HG02938 (cell line): Measurements from ENCODE around the gene CYB5R4.
"Not testable (repeated sequence)": the region's sequence is repeated elsewhere in the genome, so short reads cannot be mapped to it uniquely, and the experiment has no call there.

ENCODE experiments used
- ATAC-seq: cut with Tn5 transposase; IDR thresholded peaks from one replicate; pipeline ENCODE4 v1.9.1; 2021; ENCODE audit warnings: mild to moderate bottlenecking, moderate library complexity; ENCODE audit not compliant: unreplicated experiment

Gene CYB5R4

DNA sequence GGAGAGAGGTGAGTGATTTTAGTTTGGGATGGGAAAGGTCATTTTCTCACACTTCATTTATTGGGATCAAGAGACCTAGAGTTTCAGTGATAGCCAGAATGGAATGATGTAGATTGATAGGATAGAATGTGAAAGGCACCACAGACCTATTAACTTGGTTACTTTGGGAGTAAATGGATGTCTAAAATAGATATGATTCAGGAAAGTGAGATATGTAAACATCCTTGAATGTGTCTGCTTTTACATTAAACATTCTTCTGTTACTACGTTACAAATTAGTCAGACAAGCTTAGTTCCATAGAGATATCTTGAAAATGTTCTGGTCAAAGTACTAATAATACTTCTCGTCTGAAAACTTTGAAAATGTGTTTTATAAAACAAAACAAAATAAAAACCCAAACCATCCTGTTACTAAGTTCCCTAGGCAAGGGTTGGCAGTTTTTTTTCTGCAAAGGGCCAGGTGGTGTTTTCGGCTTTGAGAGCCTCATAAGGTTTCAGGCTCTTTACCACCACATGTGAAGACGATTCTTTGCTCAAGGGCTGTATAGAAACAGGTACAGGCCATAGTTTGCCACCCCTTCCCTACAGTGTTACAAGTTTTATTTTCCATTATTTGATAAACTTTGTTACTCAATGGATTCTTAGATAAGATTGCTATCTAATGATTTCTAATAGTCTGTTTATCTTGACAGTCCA lies 3.4 kb downstream of the CYB5R4 start:
- no peak for ATAC-seq

DNA sequence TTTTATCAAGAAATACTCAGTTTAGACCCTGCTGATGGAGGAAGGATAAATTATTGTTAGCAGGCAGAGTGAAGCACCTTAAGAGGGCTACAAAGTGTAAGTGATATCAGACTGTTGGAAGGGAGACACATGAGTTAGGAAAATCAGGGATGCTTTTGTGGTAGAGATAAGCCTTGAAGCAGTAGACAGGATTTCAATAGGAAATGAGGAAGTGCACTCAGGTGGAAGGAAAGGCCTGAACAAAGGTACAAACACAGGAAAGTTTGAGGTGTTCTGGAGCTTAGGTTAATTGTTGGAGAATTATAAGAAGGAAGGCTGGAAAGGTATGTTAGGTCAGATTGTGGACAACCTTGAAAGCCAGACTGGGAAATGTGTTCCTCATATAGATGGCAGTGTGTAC lies 7.6 kb downstream of the CYB5R4 start:
- no peak for ATAC-seq

GRCh38 chr6:83867527-83868161 lies 8.2 kb downstream of the CYB5R4 start:
- no peak for ATAC-seq

GRCh38 chr6:83868639-83869038 lies 9.2 kb downstream of the CYB5R4 start:
- no peak for ATAC-seq

DNA sequence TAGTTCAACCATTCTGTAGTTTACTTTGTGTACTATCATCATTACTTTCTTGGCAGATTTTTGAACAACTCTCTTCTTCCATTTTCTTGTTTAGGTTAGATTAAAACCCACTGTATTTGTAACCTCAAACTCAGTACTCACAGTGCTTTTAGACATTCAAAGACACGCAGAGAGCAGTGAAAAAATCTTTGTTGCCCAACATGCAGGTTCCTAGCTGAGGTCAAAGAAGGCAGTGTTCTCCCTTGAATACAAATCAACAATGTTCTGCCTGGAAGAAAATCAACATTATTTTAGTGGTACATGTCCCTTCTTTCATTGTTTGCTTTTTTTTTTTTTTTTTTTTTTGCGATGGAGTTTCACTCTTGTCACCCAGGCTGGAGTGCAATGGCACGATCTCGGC lies 11.2 kb downstream of the CYB5R4 start:
- no peak for ATAC-seq

DNA sequence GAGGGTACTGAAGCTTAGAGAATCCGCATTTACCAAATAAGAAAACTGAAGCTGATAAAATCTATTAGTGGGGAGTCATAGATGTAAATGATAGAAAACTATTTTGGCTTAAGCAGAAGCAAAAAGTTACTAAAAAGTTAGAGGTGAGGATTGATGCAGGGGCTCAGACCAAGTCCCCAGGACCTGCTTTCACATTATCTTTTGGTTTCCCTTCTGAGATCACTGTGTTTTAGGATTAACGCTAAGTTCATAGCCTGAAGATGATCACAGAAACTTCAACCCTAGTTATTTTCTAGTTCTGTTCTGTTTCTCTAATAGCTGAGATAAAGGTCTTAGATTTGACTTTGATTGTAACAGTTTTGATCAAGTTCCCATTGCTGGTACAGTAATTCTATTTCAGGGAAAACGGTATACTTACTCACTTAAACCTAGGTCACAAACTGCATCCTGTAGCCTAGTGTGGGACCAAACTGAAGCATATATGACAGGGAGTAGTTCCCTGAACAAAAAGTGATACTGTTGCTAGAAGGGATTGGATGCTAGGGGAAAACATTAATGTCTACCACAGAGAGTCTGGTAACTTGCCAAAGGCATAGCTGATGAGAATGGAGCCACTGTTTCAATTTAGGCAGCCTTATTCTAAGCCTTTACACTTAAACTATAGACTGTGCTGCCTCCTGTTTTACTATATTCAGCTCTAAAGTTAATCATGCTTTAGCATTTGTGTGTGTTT lies 13.1 kb downstream of the CYB5R4 start:
- ATAC-seq: no peak

DNA sequence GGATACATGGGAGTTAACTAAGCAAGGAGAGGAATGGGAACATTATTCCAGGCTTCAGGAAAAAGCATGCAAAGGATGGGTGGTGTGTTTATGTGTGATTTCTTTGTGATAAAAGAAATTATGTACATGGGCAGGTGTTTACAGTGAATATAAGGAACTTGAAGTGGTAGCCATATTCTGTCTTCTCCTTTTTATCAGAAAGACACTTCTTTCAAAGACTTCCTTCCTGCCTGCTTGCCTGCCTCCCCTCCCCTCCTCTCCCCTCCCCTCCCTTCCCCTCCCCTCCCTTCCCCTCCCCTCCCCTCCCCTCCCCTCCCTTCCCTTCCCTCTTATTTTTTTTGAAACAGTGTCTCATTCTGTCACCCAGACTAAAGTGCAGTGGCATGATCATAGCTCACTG lies 14.4 kb downstream of the CYB5R4 start:
- no peak for ATAC-seq

- no peak for ATAC-seq
Observed at GRCh38 chr6:83875843-83876242, 16.4 kb downstream of the CYB5R4 start.

DNA sequence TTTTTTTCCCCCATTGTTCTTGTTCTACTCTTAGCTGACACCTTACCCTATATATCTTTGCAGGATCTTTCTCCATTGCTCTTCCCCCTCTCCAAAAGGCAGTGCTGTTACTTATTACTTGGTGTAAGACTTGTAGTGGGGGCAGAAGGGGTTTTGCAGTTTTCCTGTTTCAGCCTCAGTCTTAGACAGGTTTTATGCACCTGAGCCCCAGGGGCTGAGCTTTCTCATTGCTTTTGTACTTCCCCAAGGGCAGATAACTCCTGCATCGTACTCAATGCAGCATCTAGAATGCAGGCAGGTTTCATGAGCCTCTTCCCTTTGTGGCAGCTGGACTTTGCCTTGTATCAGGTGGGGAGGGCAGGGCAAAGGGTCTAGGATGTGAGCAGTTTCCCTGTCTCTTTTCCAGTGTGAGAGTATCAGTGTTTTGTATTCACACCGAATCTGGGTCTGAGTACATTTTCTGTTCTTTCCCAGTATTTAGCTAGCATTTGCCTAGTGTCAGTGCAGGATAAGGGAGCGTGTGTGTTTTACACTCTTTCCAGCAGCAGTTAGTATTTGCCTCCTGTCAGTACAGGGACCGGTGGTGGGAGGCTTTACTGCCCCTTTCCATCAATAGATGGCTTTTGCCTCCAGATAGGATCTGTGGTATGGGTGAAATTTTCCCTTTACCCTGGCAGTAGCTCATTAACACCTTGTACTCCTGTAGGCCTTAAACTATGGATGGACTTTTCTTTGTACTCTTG lies 19.6 kb downstream of the CYB5R4 start:
- ATAC-seq: no peak

GRCh38 chr6:83879746-83880145 lies 20.3 kb downstream of the CYB5R4 start:
- ATAC-seq: no peak

DNA sequence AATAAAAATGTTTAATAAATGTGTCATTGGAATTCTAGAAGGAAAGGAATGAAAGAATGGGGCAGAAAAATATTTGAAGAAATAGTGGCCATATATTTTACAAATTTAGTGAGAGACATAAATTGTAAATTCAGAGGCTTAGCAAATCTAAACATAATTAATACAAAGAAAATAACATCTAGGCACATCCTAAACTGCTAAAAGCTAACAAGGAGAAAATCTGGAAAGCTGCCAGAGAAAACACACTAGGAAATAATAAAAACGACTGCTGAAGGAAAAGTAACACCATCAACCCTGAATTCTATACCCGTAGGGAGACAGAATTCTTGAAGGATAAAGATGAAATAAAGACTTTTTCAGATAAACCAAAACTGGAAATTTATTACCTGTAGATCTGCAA lies 23.8 kb downstream of the CYB5R4 start:
- ATAC-seq: no peak

- peak; percentile 92 for ATAC-seq
Observed at GRCh38 chr6:83884523-83884922, 25.0 kb downstream of the CYB5R4 start.

DNA sequence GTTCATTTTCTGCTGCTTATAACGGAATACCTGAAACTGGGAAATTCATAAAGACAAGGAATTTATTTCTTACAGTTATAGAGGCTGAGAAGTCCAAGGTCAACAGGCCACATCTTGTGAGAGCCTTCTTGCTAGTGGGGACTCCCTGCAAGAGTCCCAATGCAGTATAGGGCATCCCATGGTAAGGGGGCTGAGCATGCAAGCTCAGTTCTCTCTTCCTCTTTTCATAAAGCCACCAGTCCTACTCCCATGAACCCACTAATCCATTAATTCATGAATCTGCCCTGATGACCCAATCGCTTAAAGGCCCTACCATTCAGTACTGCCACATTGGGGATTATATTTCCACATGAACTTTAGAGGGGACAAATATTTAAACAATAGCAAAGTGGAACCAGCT lies 26.5 kb downstream of the CYB5R4 start:
- ATAC-seq: no peak

DNA sequence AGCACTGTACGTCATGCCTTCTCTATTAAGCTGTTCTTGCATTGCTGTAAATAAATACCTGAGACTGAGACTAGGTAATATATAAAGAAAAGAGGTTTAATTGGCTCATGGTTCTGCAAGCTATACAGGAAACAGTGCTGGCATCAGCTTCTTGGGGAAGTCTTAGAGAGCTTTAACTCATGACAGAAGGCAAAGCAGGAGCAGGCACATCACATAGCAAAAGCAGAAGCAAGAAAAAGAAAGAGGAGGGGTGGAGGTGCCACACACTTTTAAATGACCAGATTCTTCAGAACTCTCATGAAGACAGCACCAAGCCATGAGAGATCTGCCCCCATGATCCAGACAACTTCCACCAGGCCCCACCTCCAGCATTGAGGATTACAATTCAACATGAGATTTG lies 30.1 kb downstream of the CYB5R4 start:
- no peak for ATAC-seq

- ATAC-seq: no peak
Observed at GRCh38 chr6:83890520-83890919, 31.0 kb downstream of the CYB5R4 start.

- no peak for ATAC-seq
Observed at GRCh38 chr6:83891586-83891985, 32.1 kb downstream of the CYB5R4 start.

DNA sequence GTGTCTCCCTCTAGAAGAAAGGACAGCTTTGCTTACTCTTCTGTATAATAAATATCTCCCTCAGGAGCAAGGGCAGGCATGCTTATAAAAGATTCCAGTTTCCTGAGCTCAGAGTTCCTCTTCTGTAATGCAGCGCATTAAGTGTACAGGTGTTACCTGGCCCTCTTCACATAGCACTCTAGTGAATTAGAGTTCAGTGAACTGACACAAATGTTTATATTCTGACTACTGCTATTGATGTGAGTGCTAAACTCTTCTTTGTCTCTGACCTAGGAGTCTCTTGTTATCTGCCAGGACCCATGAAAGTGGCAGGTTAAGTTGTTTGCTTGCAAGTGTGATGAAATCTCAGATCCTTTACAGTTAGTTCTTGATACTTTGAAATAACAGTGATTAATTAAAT lies 33.5 kb downstream of the CYB5R4 start:
- no peak for ATAC-seq

- not testable (repeated sequence) for ATAC-seq
Observed at GRCh38 chr6:83897094-83897493, 37.6 kb downstream of the CYB5R4 start.

- ATAC-seq: no peak
Observed at GRCh38 chr6:83901624-83902023, 42.1 kb downstream of the CYB5R4 start.

DNA sequence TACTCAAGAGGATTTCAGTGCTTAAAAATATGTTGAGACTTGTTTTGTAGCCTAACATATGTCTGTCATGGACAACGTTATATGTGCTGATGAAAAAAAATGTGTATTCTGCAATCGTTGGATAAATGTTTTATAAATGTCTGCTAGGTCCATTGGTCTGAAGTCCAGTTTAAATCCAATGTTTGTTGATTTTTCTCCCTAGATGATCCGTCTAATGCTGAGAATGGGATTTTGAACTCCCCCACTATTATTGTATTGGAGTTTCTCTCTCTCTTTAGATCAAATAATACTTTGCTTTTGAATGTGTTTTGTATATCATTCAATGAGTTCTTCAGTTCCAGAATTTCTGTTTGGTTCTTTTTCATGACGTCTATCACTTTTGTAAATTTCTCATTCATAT lies 44.9 kb downstream of the CYB5R4 start:
- no peak for ATAC-seq

- ATAC-seq: no peak
Observed at GRCh38 chr6:83905648-83906047, 46.2 kb downstream of the CYB5R4 start.
